NB4 (cell line): ENCODE results near the gene KRTAP2-4.
"Not testable (repeated sequence)": the region's sequence is repeated elsewhere in the genome, so short reads cannot be mapped to it uniquely, and the experiment has no call there.

Source experiments
- MYC ChIP-seq: IDR thresholded peaks from 2 replicates; pipeline ENCODE4 v1.6.1; 2011; ENCODE audit warnings: low read depth, low read length
- POLR2A ChIP-seq: IDR thresholded peaks from 2 replicates; pipeline ENCODE4 v1.6.1; 2011; ENCODE audit warnings: mild to moderate bottlenecking; ENCODE audit not compliant: insufficient read length; ENCODE audit errors: extremely low read depth
- TF ChIP-seq, protein P1 (sequence below): IDR thresholded peaks from one replicate; pipeline ENCODE4 v1.5.1; 2012; ENCODE audit warnings: low read depth, low read length

DNA sequence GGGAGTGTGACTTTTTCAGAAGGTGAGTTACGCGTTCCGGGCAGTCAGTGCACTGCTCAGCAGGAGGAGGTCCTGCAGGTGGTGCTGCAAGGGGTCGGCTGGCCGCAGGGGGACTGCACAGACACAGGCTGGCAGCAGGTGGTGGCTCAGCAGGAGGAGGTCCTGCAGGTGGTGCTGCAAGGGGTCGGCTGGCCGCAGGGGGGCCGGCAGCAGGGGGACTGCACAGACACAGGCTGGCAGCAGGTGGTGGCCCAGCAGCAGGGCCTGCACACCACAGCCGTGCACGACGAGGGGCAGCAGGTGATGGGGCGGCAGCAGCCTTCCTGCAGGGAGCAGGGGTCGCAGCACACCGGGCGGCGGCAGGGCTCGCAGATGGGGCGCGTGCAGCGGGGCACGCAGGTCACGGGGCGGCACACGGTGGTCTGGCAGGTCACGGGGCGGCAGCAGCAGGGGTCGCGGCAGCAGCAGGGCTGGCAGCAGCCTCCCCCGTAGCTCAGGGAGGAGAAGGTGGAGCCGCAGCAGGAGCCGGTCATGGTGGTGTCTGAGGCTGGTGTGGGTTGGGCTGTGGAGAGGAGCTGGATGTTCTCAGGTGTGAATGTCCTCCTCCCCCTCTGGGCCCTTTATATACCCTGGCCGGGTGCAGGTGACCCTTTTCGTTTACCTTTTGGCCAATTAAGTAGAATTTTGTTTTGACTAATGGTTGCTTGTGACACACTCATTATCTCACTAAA lies 18.8 kb downstream of the KRTAP2-4 start, which contains the start of gene KRTAP2-1:
- TF ChIP-seq, protein P1, sequence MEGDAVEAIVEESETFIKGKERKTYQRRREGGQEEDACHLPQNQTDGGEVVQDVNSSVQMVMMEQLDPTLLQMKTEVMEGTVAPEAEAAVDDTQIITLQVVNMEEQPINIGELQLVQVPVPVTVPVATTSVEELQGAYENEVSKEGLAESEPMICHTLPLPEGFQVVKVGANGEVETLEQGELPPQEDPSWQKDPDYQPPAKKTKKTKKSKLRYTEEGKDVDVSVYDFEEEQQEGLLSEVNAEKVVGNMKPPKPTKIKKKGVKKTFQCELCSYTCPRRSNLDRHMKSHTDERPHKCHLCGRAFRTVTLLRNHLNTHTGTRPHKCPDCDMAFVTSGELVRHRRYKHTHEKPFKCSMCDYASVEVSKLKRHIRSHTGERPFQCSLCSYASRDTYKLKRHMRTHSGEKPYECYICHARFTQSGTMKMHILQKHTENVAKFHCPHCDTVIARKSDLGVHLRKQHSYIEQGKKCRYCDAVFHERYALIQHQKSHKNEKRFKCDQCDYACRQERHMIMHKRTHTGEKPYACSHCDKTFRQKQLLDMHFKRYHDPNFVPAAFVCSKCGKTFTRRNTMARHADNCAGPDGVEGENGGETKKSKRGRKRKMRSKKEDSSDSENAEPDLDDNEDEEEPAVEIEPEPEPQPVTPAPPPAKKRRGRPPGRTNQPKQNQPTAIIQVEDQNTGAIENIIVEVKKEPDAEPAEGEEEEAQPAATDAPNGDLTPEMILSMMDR = not testable (repeated sequence)
- TF ChIP-seq POLR2A, MYC: not testable (repeated sequence)
